ENCODE results near the gene C5orf47. TPM values are rescaled to one million over a fixed set of nuclear protein-coding genes. Genes with fewer than 3 reads are reported as not detected.
"Not testable (repeated sequence)": the region's sequence is repeated elsewhere in the genome, so short reads cannot be mapped to it uniquely, and the experiment has no call there.

Gene C5orf47
- total RNA-seq, 1 experiment from 2014 or later = not detected

DNA sequence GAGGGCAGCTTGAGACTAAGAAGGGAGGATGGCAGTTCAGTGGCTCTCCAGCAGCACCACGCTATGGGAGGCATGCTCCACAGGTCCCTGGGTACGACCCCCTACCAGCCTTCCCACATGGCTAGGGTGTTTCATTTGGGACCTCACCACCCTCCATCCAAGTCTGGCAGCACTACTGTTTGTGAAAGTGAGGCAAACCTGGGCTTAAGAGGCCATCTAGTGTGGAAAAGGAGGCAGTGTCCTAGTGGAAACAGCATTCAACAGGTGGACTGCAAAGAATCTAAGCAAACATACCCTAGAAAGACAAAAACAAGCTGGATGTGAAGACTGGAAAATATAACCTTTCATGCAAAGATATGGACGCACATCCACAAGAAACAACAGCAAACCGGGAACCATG is 4.8 kb upstream of the C5orf47 start:
- Histone ChIP-seq H3K9me3 (replicated peaks) (no peaks in the 10 kb centered on the region), H3K27ac (no peak overlapping the region), H3K27me3 (no peaks in the 10 kb centered on the region), H3K4me3 (no peak overlapping the region), H3K4me1 (no peaks in the 10 kb centered on the region), H3K36me3 (no peaks in the 10 kb centered on the region)
- DNase-seq = peak; percentile 33 to 65

DNA sequence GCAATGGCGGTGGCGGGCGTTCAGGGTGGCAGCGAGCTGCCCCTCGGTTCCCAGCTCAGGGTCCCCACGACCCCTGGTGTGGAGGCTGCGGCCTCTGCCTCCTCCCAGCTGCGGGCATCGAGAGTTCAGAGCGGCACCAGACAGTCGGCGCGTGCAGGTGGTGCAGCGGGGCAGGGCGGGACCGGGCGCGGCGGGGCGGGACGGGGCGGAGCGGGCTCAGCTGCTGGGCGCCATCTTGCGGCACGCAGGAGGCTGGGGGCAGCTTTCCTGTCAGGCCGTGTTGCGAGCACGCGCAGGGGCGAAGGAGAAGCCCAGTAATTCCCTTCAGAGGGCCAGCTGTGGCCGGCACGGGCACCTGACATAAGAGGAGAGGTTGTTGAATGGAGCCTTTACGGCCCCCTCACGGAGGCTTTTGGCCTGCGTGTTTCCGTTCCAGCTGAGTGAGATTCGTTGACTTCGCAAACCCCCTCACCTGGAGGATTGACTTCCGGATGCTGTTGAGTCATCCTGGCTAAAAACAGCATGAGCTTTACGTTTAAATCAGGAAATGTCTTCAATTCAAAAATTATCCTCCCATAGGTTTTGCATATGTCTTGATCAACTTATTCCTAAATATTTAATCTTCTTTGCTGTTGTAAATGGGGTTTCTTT is 587 bp downstream of the C5orf47 start:
- DNase-seq = no peak
- no peaks in the 10 kb centered on the region; the same call in 1 of the 2 replicates for H3K27me3 ChIP-seq

DNA sequence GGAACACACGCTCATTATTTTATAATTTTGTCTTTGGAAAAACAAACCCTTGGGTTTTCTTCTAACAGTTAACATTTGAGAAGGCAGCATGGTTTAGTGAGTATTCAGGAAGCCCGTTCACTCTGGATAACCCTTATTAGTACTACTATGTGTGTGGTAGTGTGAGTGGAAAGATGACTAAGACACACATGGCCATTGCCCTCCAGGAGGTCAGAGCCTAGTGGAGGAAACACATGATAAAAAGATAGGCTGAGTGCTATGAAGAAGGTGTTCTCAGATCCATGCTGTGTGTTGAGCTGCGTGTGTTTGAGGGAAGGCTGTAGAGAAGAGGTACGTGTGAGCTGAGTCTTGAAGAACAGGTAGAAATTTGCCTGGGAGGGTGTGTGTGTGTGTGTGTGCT is 8.4 kb downstream of the C5orf47 start:
- H3K4me1 ChIP-seq = no peaks in the 10 kb centered on the region
- no peaks in the 10 kb centered on the region for H3K36me3 ChIP-seq
- H3K4me3 ChIP-seq = no peak overlapping the region
- no peak for DNase-seq
- no peaks in the 10 kb centered on the region; the same call in none of the 2 replicates for H3K27me3 ChIP-seq
- H3K9me3 ChIP-seq (replicated peaks) = no peaks in the 10 kb centered on the region
- H3K27ac ChIP-seq = no peak overlapping the region

More for the DNA sequence above, 587 bp downstream of the C5orf47 start:
- Histone ChIP-seq H3K4me1 (no peaks in the 10 kb centered on the region), H3K36me3 (no peaks in the 10 kb centered on the region), H3K27ac (no peak overlapping the region), H3K4me3 (no peak overlapping the region), H3K9me3 (replicated peaks) (0 out of 2 replicates have a peak, but pooled peaks cover 3% of the 10 kb centered on the region)

DNA sequence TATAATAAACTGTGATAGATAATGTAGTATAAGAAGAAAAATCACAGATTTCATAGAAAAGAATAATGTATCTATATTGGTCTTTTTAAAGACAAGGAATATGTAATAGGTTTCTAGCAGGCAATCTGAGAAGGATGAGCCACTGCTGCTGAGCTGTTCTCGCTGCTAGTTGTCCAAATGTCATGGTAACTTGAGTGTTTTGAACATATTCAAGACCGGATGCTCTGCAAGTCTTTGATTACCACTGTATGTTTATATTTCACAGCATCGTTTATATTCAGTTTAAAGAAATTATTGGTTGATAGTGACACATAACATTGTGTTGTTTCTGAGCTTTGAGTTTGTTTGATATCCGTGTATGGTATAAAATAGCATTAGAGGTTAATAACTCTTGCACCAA is 9.6 kb downstream of the C5orf47 start:
- DNase-seq = no peak
- Histone ChIP-seq H3K27ac (no peak overlapping the region), H3K36me3 (no peaks in the 10 kb centered on the region), H3K4me1 (no peaks in the 10 kb centered on the region), H3K9me3 (replicated peaks) (no peaks in the 10 kb centered on the region), H3K4me3 (no peak overlapping the region), H3K27me3 (no peaks in the 10 kb centered on the region; the same call in 1 of the 2 replicates)

DNA sequence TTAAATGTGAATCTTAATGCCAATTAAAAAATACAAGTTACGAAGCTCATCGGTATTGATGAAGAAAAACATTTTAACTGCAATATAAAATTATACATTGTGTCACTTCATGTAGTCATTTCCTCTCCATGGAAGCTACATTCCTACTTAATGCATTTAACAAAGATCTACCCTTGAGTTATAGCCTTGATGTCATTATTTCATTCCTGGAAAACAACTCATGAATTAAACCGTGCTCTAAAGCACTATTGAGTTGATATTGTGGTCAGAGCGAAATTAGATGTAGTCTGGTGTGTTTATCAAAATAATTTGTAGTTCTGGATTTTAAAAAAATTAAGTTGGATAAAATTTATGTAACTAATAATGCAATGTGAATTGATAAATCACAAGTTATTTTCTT is 11.1 kb downstream of the C5orf47 start:
- no peak overlapping the region for H3K4me3 ChIP-seq
- no peak for DNase-seq
- no peaks in the 10 kb centered on the region; the same call in 1 of the 2 replicates for H3K27me3 ChIP-seq

DNA sequence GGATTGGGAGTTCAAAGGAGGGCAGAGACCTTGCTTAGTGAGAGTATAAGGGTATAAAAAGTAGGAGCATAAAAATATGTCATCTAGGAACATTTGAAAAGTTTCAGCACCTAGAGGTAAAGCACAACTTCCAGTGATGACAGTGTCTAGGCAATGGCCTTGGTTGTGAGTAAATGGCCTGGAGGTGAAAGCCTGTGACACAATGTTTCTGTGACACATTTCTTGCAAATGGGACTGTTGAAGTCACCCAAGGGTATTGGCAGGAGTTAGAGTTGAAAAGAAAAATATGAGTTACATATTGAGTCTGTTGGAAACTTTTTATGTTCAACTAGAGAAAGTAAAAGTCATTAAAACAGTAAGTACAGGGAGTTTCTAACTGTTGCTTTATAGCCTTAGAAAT is 14.8 kb downstream of the C5orf47 start:
- DNase-seq = no peak
- H3K4me1 ChIP-seq = no peaks in the 10 kb centered on the region
- no peaks in the 10 kb centered on the region; the same call in 1 of the 2 replicates for H3K27me3 ChIP-seq
- H3K36me3 ChIP-seq = no peaks in the 10 kb centered on the region
- no peak overlapping the region for H3K27ac ChIP-seq
- H3K9me3 ChIP-seq (replicated peaks) = 0 out of 2 replicates have a peak, but pooled peaks cover 2% of the 10 kb centered on the region
- no peak overlapping the region for H3K4me3 ChIP-seq

More for the DNA sequence above, 11.1 kb downstream of the C5orf47 start:
- Histone ChIP-seq H3K9me3 (replicated peaks) (0 out of 2 replicates have a peak, but pooled peaks cover 2% of the 10 kb centered on the region), H3K36me3 (no peaks in the 10 kb centered on the region), H3K4me1 (no peaks in the 10 kb centered on the region), H3K27ac (no peak overlapping the region)

DNA sequence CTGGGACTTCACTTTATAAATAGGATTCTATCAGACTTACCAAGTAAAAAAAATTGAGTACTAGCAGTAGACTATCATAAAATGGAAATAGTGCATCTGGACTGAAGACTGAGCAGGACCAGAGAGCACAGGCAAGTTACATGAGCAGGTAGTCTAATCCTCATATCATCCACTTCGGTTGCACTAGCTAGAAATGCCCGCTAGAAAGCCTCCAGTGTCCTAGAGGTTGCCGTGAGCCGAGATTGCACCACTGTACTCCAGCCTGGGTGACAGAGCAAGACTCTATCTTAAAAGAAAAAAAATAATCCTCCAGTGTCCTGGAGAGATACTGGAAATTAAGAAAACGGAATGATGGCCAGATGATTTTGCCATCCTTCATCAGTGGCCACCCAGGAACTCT is 20.0 kb downstream of the C5orf47 start:
- H3K4me1 ChIP-seq = no peaks in the 10 kb centered on the region
- no peaks in the 10 kb centered on the region for H3K36me3 ChIP-seq
- 0 out of 2 replicates have a peak, but pooled peaks cover 2% of the 10 kb centered on the region for H3K9me3 ChIP-seq (replicated peaks)
- no peaks in the 10 kb centered on the region; the same call in 1 of the 2 replicates for H3K27me3 ChIP-seq
- H3K4me3 ChIP-seq = no peak overlapping the region
- H3K27ac ChIP-seq = no peak overlapping the region
- no peak for DNase-seq

DNA sequence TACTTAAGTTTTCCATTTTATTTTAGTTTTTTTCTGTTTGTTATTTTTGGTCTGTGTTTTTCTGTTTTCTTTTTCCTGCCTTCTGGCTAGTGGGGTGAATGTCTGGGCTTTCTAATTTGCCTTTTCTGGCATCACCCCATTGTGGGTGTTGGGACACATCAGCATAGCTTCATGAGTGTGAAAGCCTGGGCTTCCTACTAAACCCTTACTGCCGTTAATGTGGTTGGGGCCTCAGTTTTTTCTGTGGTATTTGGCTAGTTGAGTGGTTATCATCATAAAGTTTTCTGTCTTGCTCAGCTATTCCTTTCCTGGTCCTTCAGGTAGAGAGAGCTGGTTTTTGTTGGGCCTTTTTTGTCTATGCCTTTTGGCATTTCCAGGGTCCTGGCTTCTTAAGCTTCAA is 21.4 kb downstream of the C5orf47 start:
- no peak for DNase-seq
- no peaks in the 10 kb centered on the region; the same call in 1 of the 2 replicates for H3K27me3 ChIP-seq
- no peaks in the 10 kb centered on the region for H3K36me3 ChIP-seq
- no peak overlapping the region for H3K27ac ChIP-seq
- H3K9me3 ChIP-seq (replicated peaks) = 0 out of 2 replicates have a peak, but pooled peaks cover 2% of the 10 kb centered on the region
- H3K4me3 ChIP-seq = no peak overlapping the region
- H3K4me1 ChIP-seq = no peaks in the 10 kb centered on the region

DNA sequence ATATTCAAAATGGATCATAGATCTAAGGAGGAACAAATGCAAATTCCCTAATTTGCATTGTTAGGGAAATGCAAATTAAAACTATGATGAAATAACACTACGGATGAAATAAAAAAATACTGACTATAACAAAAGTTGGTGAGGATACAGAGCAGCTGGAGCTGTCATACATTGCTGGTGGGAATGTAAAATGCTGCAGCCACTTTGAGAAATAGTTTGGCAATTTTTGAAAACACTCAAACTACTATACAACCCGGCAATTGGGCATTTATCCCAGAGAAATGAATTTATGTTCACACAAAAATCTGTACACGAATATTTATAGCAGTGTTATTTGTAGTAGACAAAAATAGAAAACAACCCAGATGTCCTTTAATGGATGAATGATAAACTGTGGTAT is 22.5 kb downstream of the C5orf47 start:
- DNase-seq = no peak
- no peak overlapping the region for H3K4me3 ChIP-seq
- H3K36me3 ChIP-seq = no peaks in the 10 kb centered on the region
- no peak overlapping the region for H3K27ac ChIP-seq
- H3K4me1 ChIP-seq = no peaks in the 10 kb centered on the region
- no peaks in the 10 kb centered on the region; the same call in 1 of the 2 replicates for H3K27me3 ChIP-seq
- H3K9me3 ChIP-seq (replicated peaks) = 0 out of 2 replicates have a peak, but pooled peaks cover 2% of the 10 kb centered on the region

DNA sequence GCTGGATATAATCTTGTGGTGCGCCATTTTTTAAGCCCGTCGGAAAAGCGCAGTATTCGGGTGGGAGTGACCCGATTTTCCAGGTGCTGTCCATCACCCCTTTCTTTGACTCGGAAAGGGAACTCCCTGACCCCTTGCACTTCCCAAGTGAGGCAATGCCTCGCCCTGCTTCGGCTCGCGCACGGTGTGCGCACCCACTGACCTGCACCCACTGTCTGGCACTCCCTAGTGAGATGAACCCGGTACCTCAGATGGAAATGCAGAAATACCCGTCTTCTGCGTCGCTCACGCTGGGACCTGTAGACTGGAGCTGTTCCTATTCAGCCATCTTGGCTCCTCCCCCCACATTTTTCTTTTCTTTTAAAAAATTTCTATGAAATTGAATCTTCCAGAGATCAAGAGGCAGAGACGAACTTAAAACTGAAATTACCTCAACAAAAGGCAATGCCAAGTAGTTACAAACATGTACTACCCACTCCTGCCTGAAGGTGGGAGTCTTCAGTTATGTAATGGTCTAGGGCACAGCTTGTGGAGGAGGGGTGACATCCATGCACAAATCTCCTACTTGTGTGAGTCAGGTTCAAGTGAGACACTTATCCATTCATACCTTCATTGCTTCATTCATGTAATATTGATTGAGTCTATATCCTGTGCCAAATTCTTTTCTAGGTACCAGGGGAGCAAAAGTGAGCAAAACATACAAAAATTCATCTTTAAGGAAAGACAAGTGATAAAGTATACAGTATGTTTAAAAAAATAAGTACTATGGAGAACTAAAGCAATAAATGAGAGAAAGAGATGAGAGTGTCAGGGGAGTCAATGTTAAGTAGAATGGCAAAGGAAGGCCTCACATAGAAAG is 31.3 kb downstream of the C5orf47 start:
- H3K4me3 ChIP-seq; H3K4me1 ChIP-seq; H3K27ac ChIP-seq; H3K9me3 ChIP-seq (replicated peaks); H3K36me3 ChIP-seq; H3K27me3 ChIP-seq: not testable (repeated sequence)
- peak; percentile 36 to 64 for DNase-seq

DNA sequence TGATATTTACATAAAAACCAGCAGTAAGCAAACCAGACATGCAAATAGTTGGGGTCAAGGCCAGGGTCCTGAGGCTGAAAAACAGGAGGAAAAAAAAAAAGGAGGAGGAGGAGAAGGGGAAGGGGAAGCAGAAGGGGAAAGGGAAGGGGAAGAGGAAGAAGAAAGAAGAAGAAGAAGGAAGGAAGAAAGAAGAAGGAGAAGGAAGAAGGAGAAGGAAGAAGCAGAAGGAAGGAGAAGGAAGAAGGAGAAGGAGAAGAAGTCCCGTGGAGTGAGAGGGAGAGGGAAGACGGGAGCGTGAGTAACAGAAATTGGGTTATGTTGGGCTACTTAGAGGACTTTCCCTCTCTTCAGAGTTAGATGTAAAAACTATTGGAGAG is 31.9 kb downstream of the C5orf47 start:
- Histone ChIP-seq H3K27ac (no peak overlapping the region), H3K4me3 (no peak overlapping the region), H3K4me1 (no peaks in the 10 kb centered on the region; the same call in 1 of the 2 replicates), H3K9me3 (replicated peaks) (no peaks in the 10 kb centered on the region), H3K27me3 (peaks cover 3% of the 10 kb centered on the region; the same call in 1 of the 2 replicates), H3K36me3 (no peaks in the 10 kb centered on the region)
- no peak for DNase-seq

DNA sequence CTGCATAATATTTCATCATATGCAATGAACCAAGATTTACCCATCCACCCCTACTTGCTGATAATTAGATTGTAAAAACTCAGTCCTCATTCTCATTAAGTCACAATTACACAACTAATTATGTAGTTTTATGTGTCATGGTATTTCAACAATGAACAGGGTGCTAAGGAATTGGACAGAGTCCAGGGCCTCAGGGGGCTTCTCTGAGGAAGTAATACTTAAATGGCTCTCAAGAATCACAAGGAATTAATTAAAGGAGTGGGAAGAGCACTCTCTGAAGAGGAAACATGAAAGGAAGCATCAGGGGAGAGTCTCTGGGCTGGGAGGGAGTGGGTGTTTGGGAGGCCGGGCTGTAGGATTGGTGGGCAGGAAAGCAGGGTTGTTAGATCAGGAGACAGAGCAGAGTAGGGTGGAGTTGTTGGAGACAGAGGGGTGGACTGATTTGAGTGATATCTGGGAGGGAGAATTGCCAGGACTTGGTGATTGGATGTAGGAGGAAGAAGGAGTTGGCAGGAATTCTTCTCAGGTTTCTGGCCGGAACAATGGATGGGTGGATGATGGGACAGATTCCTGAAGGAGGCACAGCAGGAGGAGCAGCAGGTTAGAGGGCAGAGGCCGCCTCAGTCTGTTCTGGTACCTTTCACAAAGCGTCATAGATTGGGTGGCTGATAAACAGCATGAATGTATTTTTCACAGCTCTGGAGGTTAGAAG is 33.6 kb downstream of the C5orf47 start:
- no peaks in the 10 kb centered on the region for H3K36me3 ChIP-seq
- no peak for DNase-seq
- no peak overlapping the region for H3K27ac ChIP-seq
- peaks cover 3% of the 10 kb centered on the region; the same call in 1 of the 2 replicates for H3K27me3 ChIP-seq
- H3K4me3 ChIP-seq = no peak overlapping the region
- H3K4me1 ChIP-seq = no peaks in the 10 kb centered on the region; the same call in 1 of the 2 replicates
- no peaks in the 10 kb centered on the region for H3K9me3 ChIP-seq (replicated peaks)

DNA sequence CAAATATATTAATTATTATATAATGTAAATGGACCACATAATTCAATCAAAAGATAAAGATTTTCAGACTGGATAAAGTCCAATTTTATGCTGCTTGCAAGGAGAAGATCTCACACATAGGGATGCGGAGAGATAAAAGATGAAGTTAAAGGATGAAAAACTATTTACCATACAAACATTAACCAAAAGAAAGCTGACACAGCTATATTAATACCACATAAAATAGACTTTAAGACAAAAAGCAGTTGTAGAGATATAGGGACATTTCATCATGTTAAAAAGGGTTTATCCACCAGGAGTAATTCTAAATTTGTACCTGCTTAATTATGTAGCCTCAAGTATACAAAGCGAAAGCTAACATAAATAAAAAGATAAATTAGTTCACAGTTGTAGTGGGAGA is 41.3 kb downstream of the C5orf47 start:
- no peak for DNase-seq
- no peaks in the 10 kb centered on the region; the same call in 1 of the 2 replicates for H3K4me1 ChIP-seq
- no peaks in the 10 kb centered on the region for H3K36me3 ChIP-seq
- no peak overlapping the region for H3K4me3 ChIP-seq
- 0 out of 2 replicates have a peak, but pooled peaks cover 7% of the 10 kb centered on the region for H3K9me3 ChIP-seq (replicated peaks)
- H3K27ac ChIP-seq = no peak overlapping the region
- H3K27me3 ChIP-seq = peaks cover 3% of the 10 kb centered on the region; the same call in 1 of the 2 replicates

DNA sequence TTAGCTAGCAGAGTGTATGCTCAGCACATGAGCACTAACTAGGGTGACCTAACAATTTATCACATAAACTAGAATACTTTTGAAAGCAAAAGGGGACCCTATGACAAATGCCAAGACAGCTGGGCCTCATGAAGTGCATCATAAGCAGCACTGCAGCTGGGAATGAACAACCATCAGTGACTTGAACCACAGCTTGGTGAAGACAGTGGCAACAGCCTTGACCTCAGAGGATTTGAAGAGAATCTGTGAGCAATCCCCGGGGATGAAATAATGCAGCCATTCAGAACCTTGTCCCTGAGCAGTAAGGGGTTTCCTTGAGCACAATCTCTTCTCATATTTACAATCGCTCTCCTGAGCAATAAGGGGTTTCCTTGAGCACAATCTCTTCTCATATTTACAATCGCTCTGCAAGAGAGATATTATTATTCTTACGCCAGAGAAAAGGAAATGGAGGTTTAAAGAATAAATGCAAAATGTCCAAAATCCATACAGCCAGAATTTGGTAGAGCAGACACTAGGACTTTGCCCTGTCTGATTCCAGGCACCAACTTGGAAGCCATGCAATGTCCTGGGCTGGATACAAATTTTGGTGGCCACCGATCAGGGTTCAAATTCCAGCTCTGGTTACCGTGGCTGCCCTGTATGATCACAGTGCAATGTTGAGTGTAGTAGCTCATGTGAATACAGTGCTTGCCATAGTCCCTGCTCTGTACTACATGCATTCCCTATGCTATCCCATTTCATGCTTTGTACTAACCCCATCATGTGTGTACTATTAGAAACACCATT is 55.7 kb downstream of the C5orf47 start:
- Histone ChIP-seq H3K4me3 (no peak overlapping the region), H3K27me3 (no peaks in the 10 kb centered on the region), H3K4me1 (no peaks in the 10 kb centered on the region), H3K36me3 (no peaks in the 10 kb centered on the region), H3K27ac (no peak overlapping the region), H3K9me3 (replicated peaks) (no peaks in the 10 kb centered on the region)
- DNase-seq = no peak

Data from SJCRH30 (cell line).